NCI-H524 (cell line): ENCODE results near the gene KMT2E.
"Not testable (repeated sequence)": the region's sequence is repeated elsewhere in the genome, so short reads cannot be mapped to it uniquely, and the experiment has no call there.

Experiments used
- DNase-seq, 2 experiments: peaks; one replicate each; lab custom pipeline; 2025; lab: John Stamatoyannopoulos, UW

KMT2E gene

DNA sequence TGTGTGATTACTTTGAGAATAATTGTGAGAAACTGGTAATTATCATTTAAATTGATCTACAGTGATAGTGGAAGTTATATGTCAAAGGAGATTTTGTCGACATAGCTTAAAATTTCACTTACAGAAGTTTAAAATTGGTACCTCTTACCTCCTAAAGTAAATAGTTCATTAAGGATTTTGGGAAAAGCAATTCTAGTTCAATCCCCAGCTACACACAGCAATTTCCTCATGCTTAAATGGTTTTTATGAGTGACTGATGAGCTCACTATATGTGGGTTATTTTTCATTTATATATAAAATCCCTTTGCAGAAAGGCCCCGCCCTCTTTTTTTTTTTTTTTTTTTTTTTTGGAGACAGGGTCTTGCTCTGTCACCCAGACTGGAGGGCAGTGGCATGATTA lies 12.7 kb downstream of the KMT2E start:
- DNase-seq = no peak

- DNase-seq = no peak
Measured at GRCh38 chr7:105027176-105027853, 13.3 kb downstream of the KMT2E start.

- no peak for DNase-seq
Measured at GRCh38 chr7:105028004-105028403, 14.0 kb downstream of the KMT2E start.

GRCh38 chr7:105028941-105029340 lies 14.9 kb downstream of the KMT2E start:
- not testable (repeated sequence) for DNase-seq

GRCh38 chr7:105030447-105030846 lies 16.4 kb downstream of the KMT2E start:
- DNase-seq = no peak

DNA sequence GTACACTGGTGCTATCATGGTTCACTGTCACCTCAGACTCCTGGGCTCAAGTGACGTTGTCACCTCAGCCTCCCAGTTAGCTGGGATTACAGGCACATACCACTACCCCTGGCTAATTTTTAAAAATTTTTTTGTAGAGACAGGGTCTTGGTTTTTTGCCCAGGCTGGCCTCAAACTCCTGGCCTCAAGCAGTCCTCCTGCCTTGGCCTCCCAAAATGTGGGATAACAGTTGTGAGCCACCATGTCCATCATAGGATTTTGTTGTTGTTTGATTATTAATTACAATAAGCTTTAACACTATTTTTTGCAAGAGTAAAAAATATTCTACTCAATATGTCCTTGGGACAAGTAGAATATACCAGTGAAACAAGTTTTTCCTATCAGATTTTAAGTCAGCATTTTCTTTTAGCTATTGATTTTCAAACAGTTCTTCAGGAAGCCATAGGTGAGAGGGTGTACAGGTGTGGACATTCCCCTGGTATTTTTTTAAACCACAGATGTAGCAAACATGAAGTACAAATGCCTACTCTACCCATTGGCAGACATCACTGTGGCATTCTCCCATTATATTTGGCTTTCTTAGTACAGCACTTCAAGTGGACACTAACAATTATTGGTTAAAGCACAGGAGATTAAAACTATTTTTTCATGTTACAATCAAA lies 18.7 kb downstream of the KMT2E start:
- DNase-seq = no peak

DNA sequence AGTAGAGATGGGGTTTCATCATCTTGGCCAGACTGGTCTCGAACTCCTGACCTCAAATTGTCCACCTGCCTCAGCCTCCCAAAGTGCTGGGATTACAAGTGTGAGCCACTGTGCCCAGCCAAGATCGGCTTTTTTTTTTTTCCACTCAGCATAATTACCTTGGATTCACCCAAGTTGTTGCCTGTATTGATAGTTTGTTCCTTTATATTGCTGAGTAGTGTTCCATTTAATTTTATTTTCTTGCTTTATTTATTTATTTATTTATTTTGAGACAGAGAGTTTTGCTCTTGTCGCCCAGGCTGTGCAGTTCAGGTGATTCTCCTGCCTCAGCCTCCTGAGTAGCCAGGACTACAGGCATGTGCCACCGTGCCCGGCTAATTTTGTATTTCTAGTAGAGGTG lies 21.3 kb downstream of the KMT2E start:
- no peak for DNase-seq

- peak; percentile 82 to 85 for DNase-seq
Measured at GRCh38 chr7:105036217-105037168, 22.5 kb downstream of the KMT2E start.

GRCh38 chr7:105037319-105037718 lies 23.3 kb downstream of the KMT2E start:
- peak in 1 of 2 experiments; percentile 11 for DNase-seq

- DNase-seq = no peak
Measured at GRCh38 chr7:105044449-105045070, 30.6 kb downstream of the KMT2E start.

DNA sequence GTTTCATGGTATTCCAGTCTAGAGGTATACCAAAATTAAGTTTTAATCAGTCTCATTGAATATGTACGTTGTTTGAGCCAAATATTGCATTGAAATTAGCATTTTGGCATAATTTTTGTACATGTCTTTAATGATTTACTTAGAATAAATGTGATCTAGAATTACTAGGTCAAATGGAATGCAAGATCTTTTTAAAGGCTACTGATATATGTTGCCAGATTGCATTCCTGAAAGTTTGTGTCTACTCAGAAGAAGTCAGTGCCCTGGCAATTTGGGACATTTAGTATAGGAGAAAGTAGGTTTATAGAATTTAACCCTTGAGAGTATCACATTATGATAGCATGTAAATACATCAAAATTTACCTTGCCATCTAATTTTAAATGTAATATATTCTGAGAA lies 32.4 kb downstream of the KMT2E start:
- DNase-seq = no peak

DNA sequence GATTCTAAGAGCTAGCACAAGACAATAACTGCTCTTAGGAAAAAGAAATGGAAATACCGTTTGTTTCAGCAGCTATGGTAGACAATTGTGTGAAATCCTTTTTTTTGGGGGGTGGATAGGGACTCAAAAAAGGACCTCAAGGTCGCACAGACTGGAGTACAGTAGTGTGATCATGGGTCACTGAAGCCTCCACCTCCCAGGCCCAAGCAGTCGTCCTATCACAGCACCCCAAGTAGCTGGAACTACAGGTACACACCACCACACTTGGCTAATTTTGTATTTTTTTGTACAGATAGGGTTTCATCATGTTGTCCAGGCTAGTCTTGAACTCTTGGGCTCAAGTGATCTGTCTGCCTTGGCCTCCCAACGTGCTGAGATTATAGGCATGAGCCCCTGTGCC lies 33.9 kb downstream of the KMT2E start:
- no peak for DNase-seq

- no peak for DNase-seq
Measured at GRCh38 chr7:105050493-105050892, 36.5 kb downstream of the KMT2E start.

GRCh38 chr7:105050899-105051298 lies 36.9 kb downstream of the KMT2E start:
- not testable (repeated sequence) for DNase-seq

GRCh38 chr7:105055084-105055483 lies 41.1 kb downstream of the KMT2E start:
- no peak for DNase-seq

DNA sequence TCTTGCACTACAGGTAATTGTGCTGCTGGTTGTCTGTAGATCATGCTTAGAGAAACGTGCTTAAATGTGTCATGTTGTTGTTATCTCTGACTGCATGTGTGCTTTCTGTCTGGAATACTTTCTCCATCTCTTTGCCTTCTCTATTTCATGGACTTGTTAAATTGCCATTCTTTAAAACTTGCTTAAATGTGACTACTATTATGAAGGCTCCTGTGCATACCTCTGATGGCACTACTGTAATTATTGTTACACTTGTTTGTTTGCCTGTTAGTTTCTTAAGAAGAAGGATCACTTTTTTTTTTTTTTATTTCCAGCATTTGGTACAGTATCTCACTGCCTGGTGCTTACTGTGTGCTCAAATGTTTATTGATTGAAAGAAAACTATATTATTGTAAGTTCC lies 41.6 kb downstream of the KMT2E start:
- DNase-seq = no peak

DNA sequence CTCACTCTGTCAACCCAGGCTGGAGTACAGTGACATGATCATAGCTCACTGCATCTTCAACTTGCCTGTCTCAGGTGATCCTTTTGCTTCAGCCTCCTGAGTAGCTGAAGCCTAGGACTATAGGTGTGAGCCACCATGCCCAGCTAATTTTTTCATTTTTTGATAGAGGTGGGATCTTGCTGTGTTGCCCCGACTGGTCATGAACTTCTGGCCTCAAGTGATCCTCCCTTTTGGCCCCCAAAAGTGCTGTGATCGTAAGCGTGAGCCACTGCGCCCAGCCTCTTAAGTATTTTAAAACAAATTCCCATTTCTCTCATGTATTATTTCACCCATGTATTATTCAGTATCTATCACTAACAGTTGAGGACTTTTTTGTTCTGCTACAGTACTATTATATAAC lies 43.5 kb downstream of the KMT2E start:
- no peak for DNase-seq

DNA sequence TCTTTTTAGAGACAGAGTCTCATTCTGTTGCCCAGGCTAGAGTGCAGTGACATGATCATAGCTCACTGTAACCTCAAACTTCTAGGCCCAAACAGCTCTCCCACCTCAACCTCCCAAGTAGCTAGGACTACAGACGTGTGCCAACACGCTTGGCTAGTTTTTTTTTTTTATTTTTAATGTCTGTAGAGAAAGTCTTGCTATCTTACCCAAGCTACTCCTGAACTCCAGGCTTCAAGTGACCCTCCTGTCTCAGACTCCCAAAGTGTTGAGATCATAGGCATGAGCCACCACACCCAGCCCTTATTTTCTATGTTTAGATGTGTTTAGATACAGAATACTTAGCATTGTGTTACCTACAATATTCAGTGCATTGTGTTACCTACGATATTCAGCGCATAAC lies 46.4 kb downstream of the KMT2E start:
- no peak for DNase-seq

GRCh38 chr7:105060923-105061322 lies 46.9 kb downstream of the KMT2E start:
- no peak for DNase-seq

- DNase-seq = no peak
Measured at GRCh38 chr7:105065104-105065503, 51.1 kb downstream of the KMT2E start.

DNA sequence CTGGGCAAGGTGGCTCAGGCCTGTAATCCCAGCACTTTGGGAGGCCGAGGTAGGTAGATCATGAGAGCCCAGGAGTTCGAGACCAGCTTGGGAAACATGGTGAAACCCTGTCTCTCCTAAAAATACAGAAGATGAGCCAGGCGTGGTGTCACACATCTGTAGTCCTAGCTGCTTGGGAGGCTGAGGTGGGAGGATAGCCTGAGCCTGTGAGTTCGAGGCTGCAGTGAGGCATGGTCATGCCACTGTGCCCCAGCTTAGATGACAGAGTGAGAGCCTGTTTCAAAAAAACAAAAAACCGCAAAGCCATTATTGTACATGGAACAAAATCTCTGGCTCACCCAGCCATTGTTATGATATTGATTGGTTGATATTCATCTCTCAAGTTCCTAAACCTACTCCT lies 53.7 kb downstream of the KMT2E start:
- no peak for DNase-seq

- no peak for DNase-seq
Measured at GRCh38 chr7:105068886-105069285, 54.9 kb downstream of the KMT2E start.
